Measurements from ENCODE around the gene ABCA8. TPM values are rescaled to one million over a fixed set of nuclear protein-coding genes. Genes with fewer than 3 reads are reported as not detected.

ABCA8 gene
- total RNA-seq, 4 donors from 2014 or later: 30.0 to 68.5 (median 42.8) TPM

- H3K27ac ChIP-seq: peak overlapping the region; percentile 67 to 85
- peaks cover 5% of the 10 kb centered on the region in 2 donors for H3K4me1 ChIP-seq
- peak in 1 of 2 donors; percentile 27 for DNase-seq
- intact Hi-C loops (cut with DNase I; ENCODE audit: low total_unique reads): no loop called here
- no peaks in the 10 kb centered on the region for H3K9me3 ChIP-seq
- H3K4me3 ChIP-seq: no peak overlapping the region
- TF ChIP-seq POLR2A (IDR thresholded peaks at IDR 0.05) (no peak), CTCF (IDR thresholded peaks at IDR 0.05) (no peak)
- H3K27me3 ChIP-seq: no peaks in the 10 kb centered on the region
- no peaks in the 10 kb centered on the region for H3K36me3 ChIP-seq
Observed at GRCh38 chr17:68910251-68910705, 44.9 kb downstream of the ABCA8 start.

DNA sequence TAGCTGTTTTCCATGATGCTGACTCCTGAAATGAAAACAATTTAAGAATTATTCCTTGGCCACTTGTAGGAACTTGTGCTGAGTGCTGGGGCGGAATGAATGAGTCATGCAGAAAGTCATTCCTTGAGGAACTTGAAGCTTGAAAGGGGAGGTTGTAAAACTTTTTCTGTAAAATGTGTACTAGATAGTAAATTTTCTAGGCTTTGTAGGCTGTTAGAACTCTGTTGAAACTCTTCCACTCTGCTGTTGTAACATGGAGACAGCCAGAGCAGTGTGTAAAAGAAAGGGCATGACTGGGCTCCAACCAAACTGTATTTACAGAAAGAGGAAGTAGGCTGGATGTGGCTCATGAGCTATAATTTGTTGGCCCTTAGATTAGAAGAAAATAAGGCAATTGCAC, 46.1 kb downstream of the ABCA8 start:
- intact Hi-C loops (cut with DNase I; ENCODE audit: low total_unique reads): no loop called here
- H3K4me3 ChIP-seq: no peak overlapping the region
- H3K9me3 ChIP-seq: no peaks in the 10 kb centered on the region
- peak overlapping the region; percentile 69 to 85 for H3K27ac ChIP-seq
- no peaks in the 10 kb centered on the region for H3K36me3 ChIP-seq
- TF ChIP-seq CTCF (IDR thresholded peaks at IDR 0.05): peak in 1 of 4 experiments; percentile 8
- TF ChIP-seq POLR2A (IDR thresholded peaks at IDR 0.05): no peak
- peak; percentile 48 to 83 for DNase-seq
- no peaks in the 10 kb centered on the region for H3K27me3 ChIP-seq
- peaks cover 5% of the 10 kb centered on the region in 2 donors for H3K4me1 ChIP-seq

- no peaks in the 10 kb centered on the region for H3K27me3 ChIP-seq
- no peak overlapping the region for H3K4me3 ChIP-seq
- H3K27ac ChIP-seq: peak overlapping the region; percentile 69 to 85
- TF ChIP-seq POLR2A (IDR thresholded peaks at IDR 0.05) (no peak), CTCF (IDR thresholded peaks at IDR 0.05) (no peak)
- H3K4me1 ChIP-seq: peaks cover 5% of the 10 kb centered on the region in 2 donors
- no peaks in the 10 kb centered on the region for H3K36me3 ChIP-seq
- no peak for DNase-seq
- no peaks in the 10 kb centered on the region for H3K9me3 ChIP-seq
- intact Hi-C loops (cut with DNase I; ENCODE audit: low total_unique reads): no loop called here
Observed at GRCh38 chr17:68908045-68908444, 47.1 kb downstream of the ABCA8 start.

GRCh38 chr17:68906638-68907037, 48.6 kb downstream of the ABCA8 start:
- TF ChIP-seq POLR2A (IDR thresholded peaks at IDR 0.05) (no peak), CTCF (IDR thresholded peaks at IDR 0.05) (peak in 2 of 4 experiments; percentile 13 to 16)
- intact Hi-C loops (cut with DNase I; ENCODE audit: low total_unique reads): no loop called here
- Histone ChIP-seq H3K4me1 (peaks cover 5% of the 10 kb centered on the region in 2 donors), H3K4me3 (no peak overlapping the region), H3K27ac (no peak overlapping the region), H3K36me3 (no peaks in the 10 kb centered on the region), H3K27me3 (no peaks in the 10 kb centered on the region), H3K9me3 (no peaks in the 10 kb centered on the region)
- DNase-seq: no peak

- Histone ChIP-seq H3K9me3 (no peaks in the 10 kb centered on the region), H3K27ac (no peak overlapping the region), H3K36me3 (no peaks in the 10 kb centered on the region), H3K4me3 (no peak overlapping the region), H3K27me3 (no peaks in the 10 kb centered on the region), H3K4me1 (no peaks in the 10 kb centered on the region)
- intact Hi-C loops (cut with DNase I; ENCODE audit: low total_unique reads): no loop called here
- DNase-seq: no peak
- TF ChIP-seq CTCF (IDR thresholded peaks at IDR 0.05) (no peak), POLR2A (IDR thresholded peaks at IDR 0.05) (no peak)
Observed at GRCh38 chr17:68903286-68903685, 51.9 kb downstream of the ABCA8 start.
